Hepatocyte (in vitro differentiated cells): ENCODE results near the gene CARMIL1.

ENCODE experiments used
- EZH2phosphoT487 ChIP-seq: fragments of 200-600 bp; sonication (generic); IDR thresholded peaks from one replicate; pipeline ENCODE4 v1.6.1; 2018; ENCODE audit warnings: antibody characterized with exemption, mild to moderate bottlenecking, low read depth, moderate library complexity; ENCODE audit not compliant: unreplicated experiment, severe bottlenecking
- TF ChIP-seq, protein P1 (sequence below): fragments of 200-600 bp; sonication (generic); IDR thresholded peaks from 2 replicates; pipeline ENCODE4 v1.5.1; 2016; ENCODE audit warnings: antibody characterized with exemption, mild to moderate bottlenecking; ENCODE audit not compliant: poor library complexity

DNA sequence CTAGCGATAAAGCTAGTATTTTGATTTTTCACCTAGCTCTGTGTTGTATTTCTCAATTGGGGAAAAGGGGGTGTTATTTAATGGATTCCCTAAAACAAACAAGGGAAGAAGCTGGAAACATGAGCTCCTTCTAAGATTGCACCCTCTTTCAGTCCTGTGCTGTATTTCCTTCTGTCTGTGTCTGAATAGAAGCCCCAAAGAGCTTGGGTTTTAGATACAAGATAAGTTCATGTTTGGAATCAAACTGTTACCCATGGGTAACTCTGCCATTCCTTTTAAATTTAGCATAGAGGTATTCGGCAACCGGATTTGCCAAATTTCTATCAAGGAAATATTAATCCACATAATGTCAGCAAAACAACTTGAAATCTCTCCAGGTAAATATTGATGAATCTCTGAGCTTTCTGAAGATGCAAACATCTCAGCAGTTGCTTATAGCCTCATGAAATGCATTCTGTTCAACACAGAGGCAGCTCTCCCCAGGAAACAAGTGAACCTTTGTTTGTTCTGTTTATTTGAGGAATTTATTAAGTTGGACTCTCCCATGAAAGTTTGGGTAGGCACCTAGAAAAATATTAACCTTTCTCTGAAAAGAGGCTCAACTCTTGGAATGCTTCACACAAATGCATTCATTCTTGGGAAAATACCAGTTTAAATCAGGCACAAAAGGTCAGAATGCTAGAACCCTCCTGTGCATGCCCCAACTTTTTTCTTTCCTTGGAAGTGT is 362.9 kb downstream of the CARMIL1 start:
- TF ChIP-seq, protein P1, sequence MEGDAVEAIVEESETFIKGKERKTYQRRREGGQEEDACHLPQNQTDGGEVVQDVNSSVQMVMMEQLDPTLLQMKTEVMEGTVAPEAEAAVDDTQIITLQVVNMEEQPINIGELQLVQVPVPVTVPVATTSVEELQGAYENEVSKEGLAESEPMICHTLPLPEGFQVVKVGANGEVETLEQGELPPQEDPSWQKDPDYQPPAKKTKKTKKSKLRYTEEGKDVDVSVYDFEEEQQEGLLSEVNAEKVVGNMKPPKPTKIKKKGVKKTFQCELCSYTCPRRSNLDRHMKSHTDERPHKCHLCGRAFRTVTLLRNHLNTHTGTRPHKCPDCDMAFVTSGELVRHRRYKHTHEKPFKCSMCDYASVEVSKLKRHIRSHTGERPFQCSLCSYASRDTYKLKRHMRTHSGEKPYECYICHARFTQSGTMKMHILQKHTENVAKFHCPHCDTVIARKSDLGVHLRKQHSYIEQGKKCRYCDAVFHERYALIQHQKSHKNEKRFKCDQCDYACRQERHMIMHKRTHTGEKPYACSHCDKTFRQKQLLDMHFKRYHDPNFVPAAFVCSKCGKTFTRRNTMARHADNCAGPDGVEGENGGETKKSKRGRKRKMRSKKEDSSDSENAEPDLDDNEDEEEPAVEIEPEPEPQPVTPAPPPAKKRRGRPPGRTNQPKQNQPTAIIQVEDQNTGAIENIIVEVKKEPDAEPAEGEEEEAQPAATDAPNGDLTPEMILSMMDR: no peak
- TF ChIP-seq EZH2phosphoT487: no peak
